Mucosa of gallbladder (tissue), 1 donor: ENCODE data around the gene LYPD1. TPM values are rescaled to one million over a fixed set of nuclear protein-coding genes. Genes with fewer than 3 reads are reported as not detected.

ENCODE experiments used
- DNase-seq: peaks from one replicate; pipeline ENCODE4 v3.0.0-alpha.2; 2020; ENCODE audit warnings: low spot score
- total RNA-seq: library from RNA; stranded (reverse); gene quantifications from one replicate; pipeline ENCODE4 v1.2.1, GENCODE V29; 2021
- donor health status: DM: no; HTN: no; CAD: no.

LYPD1 gene
- total RNA-seq, 1 donor from 2014 or later: 14.6 TPM

- no peak for DNase-seq
Observed at GRCh38 chr2:132668189-132668823, 1.7 kb downstream of the LYPD1 start.

- DNase-seq: no peak
Observed at GRCh38 chr2:132667706-132668105, 2.3 kb downstream of the LYPD1 start.

DNA sequence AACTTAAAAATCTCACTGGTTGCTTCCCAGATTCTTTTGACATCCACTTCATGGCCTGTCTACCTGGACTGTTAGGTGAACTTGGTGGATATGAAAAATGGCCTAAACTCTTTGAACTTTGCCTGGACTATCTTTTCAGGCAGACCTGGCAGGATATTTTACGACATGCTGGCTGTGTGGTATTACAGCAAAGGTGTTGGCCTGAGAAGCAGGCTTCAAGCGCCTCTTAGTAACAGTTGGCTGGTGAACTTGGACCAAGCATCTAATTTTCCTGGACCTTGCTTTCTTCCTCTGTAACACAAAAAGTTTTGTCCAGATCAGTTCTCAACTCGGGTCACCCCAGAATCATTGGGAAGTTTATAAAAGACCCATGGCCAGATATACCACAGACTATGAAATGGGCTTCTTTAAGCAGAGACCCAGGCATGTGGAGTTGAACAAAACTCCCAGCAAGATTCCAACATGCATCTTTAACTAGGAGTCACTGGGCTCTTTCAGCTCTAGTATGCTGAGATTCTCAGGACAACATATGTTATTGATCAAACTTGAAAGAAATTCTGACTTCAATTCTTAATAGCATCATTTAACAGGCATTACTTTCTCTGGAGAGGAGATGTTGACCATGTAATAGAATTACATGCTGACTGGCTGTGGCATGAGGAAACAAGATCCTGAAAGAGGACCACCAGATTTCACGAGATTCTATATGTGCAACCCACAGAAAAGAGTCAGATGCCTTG, 4.4 kb downstream of the LYPD1 start:
- DNase-seq: no peak

GRCh38 chr2:132664096-132664495, 5.9 kb downstream of the LYPD1 start:
- no peak for DNase-seq

GRCh38 chr2:132662732-132663131, 7.3 kb downstream of the LYPD1 start:
- no peak for DNase-seq

DNA sequence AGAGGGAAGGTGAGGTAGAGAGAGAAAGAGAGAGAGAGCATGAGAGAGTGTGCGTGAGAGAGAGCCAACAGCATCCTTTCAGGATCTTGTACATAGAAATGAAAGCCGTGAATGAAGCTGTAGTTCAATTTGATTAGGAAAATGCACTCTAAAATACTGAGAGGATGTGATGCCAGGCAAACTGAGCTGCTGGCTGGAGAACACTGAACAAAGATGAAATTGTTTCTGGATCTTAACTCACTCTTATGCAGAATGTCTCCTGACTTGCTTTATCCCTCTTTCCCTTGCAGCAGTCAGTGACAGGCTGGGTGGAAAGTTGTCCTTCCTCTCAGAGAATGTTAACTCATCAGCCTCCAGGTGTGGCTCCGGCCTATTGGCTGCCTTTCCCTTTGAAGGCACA, 10.7 kb downstream of the LYPD1 start:
- DNase-seq: no peak

- DNase-seq: no peak
Observed at GRCh38 chr2:132656266-132656975, 13.6 kb downstream of the LYPD1 start.

DNA sequence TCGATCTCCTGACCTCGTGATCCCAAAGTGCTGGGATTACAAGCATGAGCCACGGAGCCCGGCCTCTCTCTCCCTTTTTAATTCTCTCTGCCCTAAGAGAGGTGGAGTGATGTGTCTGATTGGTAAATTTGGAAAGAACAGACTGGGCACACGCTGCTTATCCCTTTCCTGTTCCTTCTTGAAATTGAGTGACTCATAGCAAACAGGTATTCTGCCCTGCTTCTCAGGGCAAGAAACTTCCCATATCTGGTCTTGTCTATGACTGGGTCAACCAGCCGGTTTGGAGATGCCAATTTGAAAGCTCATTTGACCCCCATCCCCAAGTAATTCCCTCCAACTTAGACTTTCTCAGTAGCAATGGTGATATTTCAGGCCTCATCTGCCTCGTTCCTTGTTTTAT, 15.0 kb downstream of the LYPD1 start:
- DNase-seq: no peak

GRCh38 chr2:132654335-132654734, 15.7 kb downstream of the LYPD1 start:
- no peak for DNase-seq

DNA sequence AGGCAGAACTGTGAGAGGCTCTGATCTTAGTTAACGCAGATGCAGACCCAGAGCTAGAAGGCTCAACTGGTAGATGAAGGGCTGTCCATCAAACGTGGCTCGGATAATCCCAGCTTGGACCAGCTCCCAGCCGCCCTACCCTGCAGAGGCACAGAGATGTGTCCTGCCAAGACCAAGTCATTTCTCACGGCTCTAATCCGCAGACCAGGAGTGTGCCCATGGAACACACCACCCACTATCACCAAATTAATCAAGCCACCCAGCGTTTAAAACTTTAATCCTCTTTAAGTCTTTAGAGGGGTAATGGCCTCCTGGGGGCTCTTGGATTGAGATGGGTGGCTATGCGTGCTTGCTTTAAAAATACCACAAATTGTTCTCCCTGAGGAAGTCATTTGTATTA, 17.5 kb downstream of the LYPD1 start:
- DNase-seq: no peak

DNA sequence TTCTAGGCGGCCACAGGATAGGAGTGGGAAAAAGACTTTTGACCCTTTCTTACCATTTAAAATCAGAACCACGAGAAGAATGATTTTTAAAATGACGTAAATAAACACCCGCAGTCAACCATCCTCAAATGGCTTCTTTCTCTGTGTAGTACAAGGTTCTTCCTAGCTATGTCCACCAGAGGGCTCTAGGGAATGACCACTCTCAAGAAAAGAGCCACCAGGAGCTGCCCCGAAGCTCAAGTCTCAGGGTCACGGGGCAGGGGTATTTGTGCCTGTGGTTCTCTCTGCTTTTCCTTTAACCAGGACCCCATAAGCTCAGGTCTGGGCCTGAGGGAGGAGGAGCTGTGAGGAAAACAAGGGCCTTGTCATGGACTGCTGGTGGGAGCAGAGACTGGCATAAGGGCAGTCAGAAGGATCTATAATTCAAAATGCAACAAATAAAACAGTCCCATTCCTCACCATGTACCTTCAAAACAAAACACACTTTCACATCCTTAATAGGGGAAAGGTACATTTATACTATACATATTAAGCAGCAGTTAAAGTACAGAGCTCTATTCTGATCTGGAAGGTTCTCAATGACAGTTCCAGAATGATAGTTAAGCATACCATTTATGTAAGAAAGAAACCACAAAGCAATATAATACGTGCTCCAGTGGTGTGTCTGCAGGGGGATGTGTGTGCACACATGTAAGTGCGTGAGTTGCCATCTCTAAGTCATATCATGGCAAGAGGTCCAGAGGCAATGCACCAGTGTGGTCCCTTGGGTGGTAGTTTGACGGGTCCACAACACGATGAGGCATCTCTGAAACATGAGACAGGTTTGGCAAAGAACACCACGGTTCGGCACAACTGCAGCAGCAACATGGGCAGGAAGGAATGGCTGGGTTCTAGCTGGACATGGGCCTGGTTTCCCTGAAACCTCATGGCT, 18.6 kb downstream of the LYPD1 start:
- DNase-seq: no peak

DNA sequence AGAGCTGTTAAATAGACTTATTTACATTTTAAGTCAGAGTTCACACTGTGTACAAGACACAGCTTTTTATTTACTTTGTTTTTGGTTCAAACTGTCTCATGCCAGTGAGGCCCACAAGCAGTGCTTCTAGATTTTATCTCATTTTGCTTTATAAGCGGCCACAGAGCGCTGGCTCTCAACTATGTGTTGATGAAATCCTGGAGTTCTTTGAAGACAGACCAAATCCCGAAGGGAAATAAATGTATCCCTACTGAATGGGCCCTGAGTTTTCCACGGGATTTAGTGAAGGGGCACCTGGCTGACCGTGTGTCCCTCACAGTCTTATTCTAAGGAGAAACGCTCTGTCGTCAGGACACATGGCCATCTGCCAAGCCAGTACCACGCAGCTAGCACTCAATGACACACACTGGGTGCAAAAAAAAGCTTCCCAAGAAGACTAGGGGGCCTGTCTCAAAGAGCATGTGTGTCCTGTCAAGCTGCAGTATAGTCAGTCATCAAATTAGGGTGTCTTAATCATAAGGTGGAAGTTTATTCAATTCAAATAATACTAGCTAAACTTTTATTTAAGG, 23.4 kb downstream of the LYPD1 start:
- DNase-seq: no peak

GRCh38 chr2:132645722-132646539, 24.1 kb downstream of the LYPD1 start:
- DNase-seq: no peak

DNA sequence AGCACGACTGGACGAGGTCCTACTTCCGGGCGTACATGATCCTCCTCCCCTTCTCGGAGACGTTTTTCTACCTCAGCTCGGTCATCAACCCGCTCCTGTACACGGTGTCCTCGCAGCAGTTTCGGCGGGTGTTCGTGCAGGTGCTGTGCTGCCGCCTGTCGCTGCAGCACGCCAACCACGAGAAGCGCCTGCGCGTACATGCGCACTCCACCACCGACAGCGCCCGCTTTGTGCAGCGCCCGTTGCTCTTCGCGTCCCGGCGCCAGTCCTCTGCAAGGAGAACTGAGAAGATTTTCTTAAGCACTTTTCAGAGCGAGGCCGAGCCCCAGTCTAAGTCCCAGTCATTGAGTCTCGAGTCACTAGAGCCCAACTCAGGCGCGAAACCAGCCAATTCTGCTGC, 24.8 kb downstream of the LYPD1 start:
- DNase-seq: no peak

- DNase-seq: no peak
Observed at GRCh38 chr2:132642415-132642814, 27.6 kb downstream of the LYPD1 start.

DNA sequence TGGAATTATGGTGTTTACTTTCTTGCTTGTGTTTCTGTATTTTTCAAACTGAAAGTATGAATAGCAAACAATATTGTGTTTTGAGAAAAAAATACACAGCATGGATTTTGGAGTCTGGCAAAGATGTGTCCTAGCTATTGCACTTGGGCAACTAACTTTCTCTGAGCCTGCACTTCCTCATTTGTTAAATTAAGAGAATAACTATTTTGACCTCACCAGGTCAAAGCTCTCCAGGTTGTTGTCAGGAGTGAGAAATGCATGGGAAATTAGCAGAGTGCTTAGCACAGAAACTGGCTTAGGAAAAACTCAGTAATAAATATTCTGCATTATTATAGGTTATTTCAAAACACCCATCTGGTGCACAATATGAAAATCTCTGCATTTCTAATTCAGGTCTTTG, 28.2 kb downstream of the LYPD1 start:
- no peak for DNase-seq

- no peak for DNase-seq
Observed at GRCh38 chr2:132640116-132640515, 29.9 kb downstream of the LYPD1 start.

- no peak for DNase-seq
Observed at GRCh38 chr2:132638313-132639040, 31.5 kb downstream of the LYPD1 start.

DNA sequence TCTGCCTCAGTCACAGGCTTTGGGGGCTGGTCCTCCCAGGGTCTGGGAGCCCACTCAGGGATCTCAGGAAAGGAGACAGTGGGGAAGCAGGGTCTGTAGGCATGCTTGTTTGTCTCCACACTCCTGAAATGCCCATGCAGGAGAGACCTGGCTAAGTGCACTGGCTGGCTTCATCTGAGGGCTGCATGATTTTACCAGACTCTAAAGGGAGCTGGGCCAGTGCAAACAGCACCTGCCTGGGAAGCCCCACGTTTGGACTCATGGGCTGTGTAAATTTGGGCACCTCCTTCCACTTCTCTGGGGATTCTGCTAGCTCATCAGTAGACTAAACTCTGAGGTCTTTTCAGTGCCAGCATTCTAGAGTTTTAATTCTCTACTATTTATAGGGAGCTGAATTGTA, 33.7 kb downstream of the LYPD1 start:
- no peak for DNase-seq

DNA sequence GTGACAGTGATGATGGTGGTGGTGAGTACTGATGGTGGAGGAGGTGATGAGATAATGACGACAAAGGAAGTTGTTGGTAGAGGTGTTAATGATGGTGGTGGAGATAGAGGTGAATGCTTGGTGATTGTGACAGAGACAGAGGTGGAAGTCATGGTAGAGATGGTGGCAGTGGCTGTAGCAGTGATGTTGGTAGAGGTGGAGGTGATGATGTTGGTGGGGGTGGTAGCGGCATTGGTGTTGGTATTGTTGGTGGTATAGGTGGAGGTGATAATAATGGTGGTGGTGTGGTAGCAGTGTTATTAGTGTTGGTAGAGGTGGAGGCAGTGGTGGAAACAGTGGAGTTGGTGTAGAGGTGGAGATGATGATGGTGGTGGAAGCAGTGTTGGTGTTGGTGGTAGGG, 36.4 kb downstream of the LYPD1 start:
- no peak for DNase-seq
